UCSD-AML1 (cell line): Measurements from ENCODE around the gene FLT3.
"Not testable (repeated sequence)": the region's sequence is repeated elsewhere in the genome, so short reads cannot be mapped to it uniquely, and the experiment has no call there.

Experiments used
- DNase-seq: peaks from one replicate; lab custom pipeline; 2025; ENCODE audit not compliant: unreplicated experiment; lab: John Stamatoyannopoulos, UW

FLT3 gene

DNA sequence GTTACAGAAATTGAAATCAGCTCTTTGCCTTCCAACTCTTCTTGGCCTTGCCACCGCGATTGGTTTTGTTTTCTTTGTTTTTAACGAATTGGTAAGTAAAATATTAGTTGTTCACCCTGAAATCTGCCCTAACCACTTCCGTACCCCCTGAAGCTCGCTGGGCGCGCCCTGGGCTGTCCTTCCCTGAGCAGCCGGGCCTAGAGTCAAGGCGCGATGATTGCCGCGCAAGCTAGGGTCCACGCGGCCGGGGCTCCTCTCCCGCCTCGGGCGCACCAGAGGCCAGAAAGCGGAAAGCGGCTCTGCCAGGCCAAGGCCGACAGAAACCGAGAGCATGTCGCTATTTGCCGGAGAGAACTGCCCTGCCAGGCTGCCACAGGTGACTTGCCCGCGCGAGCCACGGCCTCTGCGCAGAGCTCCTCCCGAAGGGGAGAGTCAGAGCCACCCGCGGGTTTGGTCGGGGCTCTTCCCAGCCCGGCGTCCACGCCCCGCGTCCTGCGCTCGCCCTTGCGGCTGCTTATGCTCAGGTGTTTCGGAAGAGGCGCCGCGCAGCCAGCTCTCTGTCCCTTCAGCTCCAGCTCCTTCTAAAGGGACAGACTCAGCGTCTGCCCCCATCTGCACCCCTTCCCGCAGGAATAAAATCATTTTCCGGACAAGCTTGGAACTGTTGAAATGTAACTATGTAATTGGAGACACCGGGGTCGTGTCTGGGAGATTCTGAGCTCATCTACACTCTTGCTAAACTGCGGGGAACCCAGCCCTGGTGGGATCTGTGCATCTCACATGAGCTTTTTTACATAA lies 124.6 kb downstream of the FLT3 start:
- DNase-seq, result no peak

DNA sequence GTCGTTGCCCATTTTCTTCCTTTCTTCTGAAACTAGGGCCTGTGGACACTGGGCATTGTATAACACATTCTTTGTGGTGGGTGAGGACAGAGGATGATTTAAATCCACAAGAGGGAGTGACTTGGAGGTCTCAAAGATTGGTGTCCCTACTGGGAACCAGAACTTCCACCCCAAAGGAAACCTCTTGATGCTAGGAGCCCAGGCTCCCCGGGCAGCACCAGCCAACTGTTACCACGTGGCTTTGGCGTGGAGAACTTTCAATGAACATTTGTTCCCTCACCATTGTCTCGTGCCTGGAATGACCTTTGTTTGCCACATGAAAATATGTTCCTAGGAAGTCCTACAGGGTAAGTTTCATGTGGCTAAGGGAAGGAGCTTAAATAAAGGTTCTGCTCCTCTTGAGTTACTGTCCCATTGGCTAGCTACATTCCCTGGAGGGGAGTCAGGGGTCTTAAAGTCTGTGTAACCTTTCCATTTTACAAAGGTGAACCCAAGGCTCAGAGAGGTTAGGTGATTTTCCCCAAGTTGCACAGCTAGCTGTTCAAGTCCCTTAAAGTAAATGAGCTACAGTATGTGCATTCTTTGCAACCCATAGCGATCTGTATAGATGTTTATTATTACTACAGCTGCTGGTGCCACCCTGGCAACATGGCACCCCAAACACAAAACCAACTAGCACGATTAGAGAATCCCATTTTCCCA lies 126.3 kb downstream of the FLT3 start:
- DNase-seq, result no peak

- no peak for DNase-seq
Observed at GRCh38 chr13:27973291-27973690, 127.1 kb downstream of the FLT3 start.

GRCh38 chr13:27972478-27972820 lies 127.9 kb downstream of the FLT3 start:
- DNase-seq, result no peak

GRCh38 chr13:27971776-27972477 lies 128.4 kb downstream of the FLT3 start:
- no peak for DNase-seq

GRCh38 chr13:27971236-27971645 lies 129.1 kb downstream of the FLT3 start:
- DNase-seq, result no peak

DNA sequence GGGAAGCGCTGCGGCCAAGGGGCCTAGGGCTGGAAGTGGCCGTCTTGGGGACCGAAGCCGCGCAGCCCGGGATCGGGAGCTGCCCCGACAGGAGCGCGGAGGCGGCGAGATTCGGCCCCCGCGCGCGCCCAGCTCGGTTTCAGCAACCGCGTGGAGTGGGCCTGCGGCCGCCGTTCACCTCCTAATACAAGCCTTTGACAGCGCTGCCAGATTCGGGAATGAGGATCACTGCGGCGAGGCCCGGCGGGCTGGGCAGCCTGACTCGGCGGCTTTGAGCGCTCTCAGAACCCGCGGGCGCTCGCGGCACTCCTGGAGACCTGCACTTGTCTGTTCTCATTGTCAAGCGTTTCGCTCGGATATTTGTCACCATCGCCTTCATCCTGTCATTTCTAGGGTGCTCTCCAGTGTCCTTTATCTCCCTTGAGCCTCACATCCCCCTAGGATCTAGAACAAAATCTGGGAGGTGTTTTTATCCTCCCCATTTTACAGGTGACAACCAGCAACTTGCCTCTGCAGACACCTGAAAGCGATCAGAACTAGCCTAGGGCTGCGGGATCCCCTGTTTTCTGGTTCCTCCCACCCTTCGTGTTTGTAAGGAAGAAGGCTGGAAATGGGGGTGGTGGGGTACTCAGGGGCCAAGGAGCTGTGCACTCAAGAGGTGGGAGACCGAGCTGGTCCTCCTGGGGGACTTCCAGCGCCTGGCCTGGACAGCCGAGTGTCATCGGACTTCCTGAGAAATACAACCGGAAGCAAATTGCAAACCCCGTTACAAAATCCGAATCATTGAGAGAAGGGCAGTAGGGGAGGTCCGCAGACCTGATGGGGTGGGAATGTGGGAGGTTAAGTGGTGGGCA lies 129.8 kb downstream of the FLT3 start:
- no peak for DNase-seq

- DNase-seq, result no peak
Observed at GRCh38 chr13:27969866-27970229, 130.5 kb downstream of the FLT3 start.

DNA sequence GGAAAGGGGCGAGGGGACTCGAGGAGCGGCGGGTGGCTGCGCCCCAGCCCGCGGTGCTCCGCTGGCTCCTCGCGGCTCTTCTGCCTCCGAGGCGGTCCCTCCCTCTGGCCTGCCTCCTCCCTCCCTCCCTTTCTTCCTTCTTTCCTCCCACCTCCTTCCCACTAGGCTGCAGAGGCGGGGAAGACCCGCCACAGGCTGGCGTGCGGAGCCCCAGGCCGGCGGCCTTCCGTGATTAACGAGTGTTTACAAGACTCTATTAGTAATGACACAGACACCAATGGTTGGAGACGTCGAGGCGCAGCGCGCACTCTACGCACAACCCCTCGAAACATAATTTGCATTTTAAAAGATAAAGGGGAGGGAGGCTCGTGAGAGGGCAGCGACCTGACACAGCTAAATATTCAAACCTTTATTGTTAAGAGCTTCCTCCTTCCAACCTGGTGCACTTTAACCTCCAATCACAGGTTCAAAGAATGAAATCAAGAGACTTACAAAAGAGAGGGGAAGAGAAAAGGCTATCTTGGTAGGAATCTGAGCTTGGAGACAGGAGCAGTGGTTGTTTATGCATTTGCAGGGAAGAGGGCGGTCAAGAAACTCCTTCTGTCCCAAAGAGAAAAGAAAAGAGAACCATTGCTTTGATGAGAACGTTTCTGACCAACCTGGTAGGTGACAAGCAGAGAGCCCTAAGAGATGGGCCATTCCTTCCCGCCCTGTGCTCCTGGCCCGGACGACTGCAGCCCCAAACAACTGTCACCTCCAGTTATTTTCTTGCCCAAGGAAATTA lies 131.1 kb downstream of the FLT3 start, which contains the start of gene CDX2:
Gene CDX2, minus strand, starts transcription at position 234 of the 784 bp plus-strand sequence. CDS start 309 bp downstream, outside the sequence.
- no peak for DNase-seq

DNA sequence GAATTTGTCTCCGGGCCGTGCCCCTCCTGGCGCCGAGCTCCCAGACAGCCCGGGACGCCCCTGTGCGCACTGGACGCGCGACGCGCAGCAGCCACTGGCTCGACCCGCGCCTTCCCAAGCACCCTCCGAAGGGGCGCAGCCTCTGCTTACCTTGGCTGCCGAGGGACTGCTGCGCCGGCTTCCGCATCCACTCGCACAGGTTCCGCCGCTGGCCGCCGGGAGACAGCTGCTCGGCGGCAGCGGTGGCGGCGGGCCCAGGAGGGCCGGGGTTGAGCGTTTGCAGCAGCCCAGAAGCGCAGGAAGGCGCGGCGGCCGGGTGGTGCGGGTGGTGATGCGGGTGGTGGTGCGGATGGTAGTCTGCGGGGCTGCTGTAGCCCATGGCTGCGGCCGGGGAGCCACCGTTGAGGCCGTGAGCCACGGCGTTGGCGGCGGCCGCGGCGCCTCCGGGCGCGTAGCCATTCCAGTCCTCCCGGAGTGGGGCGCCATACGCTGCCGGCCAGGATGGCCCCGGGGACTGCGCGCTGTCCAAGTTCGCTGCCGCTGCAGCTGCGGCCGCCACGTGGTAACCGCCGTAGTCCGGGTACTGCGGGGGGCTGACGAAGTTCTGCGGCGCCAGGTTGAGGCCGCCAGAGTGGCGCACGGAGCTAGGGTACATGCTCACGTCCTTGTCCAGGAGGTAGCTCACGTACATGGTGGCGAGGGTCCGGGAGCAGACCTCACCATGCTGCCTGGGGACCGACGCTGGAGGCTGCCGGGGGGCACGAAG lies 131.9 kb downstream of the FLT3 start:
- DNase-seq, result no peak

- no peak for DNase-seq
Observed at GRCh38 chr13:27967736-27968315, 132.6 kb downstream of the FLT3 start.

- no peak for DNase-seq
Observed at GRCh38 chr13:27967203-27967735, 133.1 kb downstream of the FLT3 start.

DNA sequence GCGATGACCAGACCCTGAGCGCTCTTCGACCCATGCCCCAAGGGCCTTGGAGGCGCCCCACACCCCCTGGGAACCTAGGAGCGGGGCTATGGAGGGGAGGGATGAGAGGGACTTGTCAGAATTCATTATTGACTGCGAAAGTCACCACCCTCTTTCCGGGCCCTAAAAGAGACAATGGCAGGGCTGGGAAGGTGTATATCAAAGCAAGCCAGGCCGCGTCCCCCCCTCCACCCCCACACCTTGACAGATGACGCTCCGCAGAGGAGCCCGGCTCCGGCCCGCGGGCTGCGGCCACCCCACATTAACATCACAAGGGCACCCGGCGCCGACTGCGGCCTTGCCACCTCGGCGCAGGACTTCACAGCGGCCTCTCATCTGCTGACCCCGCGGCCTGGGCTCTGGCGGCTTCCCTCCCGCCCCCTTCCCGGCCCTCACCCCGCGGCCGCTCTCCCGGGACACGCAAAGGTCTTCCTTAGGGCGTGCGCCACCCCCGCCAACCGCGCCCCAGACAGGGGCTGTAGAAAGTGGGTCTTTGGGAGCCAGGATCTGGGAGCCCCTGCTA lies 133.7 kb downstream of the FLT3 start:
- no peak for DNase-seq

GRCh38 chr13:27965740-27966640 lies 134.4 kb downstream of the FLT3 start:
- DNase-seq, result no peak

- no peak for DNase-seq
Observed at GRCh38 chr13:27965343-27965739, 135.0 kb downstream of the FLT3 start.

- DNase-seq, result no peak
Observed at GRCh38 chr13:27964741-27965323, 135.5 kb downstream of the FLT3 start.

DNA sequence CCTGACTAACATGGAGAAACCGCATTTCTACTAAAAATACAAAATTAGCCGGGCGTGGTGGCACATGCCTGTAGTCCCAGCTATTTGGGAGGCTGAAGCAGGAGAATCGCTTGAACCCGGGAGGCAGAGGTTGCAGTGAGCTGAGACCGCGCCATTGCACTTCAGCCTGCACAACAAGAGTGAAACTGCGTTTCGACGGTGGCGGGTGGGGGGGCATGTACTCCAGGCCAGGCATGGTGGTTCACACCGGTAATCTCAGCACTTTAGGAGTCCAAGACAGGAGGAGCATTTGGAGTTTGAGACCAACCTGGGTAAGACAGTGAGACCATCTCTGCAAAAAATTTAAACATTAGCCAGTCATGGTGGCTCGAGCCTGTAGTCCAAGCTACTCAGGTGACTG lies 136.2 kb downstream of the FLT3 start:
- DNase-seq, result not testable (repeated sequence)
